ENCODE results near the gene DOHH. TPM values are rescaled to one million over a fixed set of nuclear protein-coding genes. Genes with fewer than 3 reads are reported as not detected.

The DOHH gene
- total RNA-seq, 1 experiment from 2014 or later: 22.3 TPM

DNA sequence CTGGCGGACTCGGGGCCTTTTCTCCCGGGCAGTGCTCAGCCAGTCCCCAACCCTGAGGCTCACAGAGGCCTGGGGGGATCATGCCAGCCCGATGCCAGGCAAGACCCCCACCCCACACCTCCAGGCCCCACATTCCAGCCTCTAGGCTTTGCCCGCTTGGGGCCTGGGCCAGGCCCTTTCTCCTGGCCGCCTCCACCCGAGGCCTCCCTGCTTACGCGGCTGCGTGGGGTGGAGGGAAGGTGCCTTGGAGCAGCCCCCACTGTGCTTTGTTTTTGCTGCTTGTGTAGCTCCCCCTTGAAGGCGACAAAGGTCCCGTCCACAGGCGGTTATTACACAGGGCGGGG, 58.5 kb downstream of the DOHH start:
- no peak for TF ChIP-seq EZH2 (IDR thresholded peaks at IDR 0.05; ENCODE audit: borderline replicate concordance, low read depth, low read length, poor library complexity, severe bottlenecking)
- TF ChIP-seq, protein P1, sequence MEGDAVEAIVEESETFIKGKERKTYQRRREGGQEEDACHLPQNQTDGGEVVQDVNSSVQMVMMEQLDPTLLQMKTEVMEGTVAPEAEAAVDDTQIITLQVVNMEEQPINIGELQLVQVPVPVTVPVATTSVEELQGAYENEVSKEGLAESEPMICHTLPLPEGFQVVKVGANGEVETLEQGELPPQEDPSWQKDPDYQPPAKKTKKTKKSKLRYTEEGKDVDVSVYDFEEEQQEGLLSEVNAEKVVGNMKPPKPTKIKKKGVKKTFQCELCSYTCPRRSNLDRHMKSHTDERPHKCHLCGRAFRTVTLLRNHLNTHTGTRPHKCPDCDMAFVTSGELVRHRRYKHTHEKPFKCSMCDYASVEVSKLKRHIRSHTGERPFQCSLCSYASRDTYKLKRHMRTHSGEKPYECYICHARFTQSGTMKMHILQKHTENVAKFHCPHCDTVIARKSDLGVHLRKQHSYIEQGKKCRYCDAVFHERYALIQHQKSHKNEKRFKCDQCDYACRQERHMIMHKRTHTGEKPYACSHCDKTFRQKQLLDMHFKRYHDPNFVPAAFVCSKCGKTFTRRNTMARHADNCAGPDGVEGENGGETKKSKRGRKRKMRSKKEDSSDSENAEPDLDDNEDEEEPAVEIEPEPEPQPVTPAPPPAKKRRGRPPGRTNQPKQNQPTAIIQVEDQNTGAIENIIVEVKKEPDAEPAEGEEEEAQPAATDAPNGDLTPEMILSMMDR (conservative IDR thresholded peaks at IDR 0.05; ENCODE audit: low read depth, low read length): no peak
- POLR2A ChIA-PET (ENCODE audit: low non-redundant PET): interaction anchor here (0.7 kb wide), 1 partner anchor 67 kb away, joined by 15 read pairs; no protein-coding TSS in a partner anchor
- Histone ChIP-seq H3K36me3 (ENCODE audit: insufficient read depth, low read length, poor library complexity, severe bottlenecking) (peaks cover 38% of the 10 kb centered on the region), H3K27me3 (replicated peaks; ENCODE audit: insufficient read depth, low read depth, low read length, poor library complexity) (no peaks in the 10 kb centered on the region), H3K4me1 (ENCODE audit: insufficient read depth, low read length, poor library complexity, severe bottlenecking) (peaks cover 6% of the 10 kb centered on the region), H3K27ac (ENCODE audit: low read depth, low read length, poor library complexity, severe bottlenecking) (peak overlapping the region; percentile 23), H3K9me3 (ENCODE audit: low read depth, low read length, poor library complexity, severe bottlenecking) (no peaks in the 10 kb centered on the region), H3K4me3 (ENCODE audit: low read depth, low read length, poor library complexity, severe bottlenecking) (no peak overlapping the region)
- DNase-seq (ENCODE audit: low spot score): no peak
- intact Hi-C loops (cut with micrococcal nuclease; ENCODE audit: unreplicated experiment): no loop called here
- CTCF ChIA-PET: interaction anchor here (1.0 kb wide), 1 partner anchor 104 kb away, joined by 4 read pairs; no protein-coding TSS in a partner anchor
- no TSS peak for BruUV-seq (replicated peaks)

DNA sequence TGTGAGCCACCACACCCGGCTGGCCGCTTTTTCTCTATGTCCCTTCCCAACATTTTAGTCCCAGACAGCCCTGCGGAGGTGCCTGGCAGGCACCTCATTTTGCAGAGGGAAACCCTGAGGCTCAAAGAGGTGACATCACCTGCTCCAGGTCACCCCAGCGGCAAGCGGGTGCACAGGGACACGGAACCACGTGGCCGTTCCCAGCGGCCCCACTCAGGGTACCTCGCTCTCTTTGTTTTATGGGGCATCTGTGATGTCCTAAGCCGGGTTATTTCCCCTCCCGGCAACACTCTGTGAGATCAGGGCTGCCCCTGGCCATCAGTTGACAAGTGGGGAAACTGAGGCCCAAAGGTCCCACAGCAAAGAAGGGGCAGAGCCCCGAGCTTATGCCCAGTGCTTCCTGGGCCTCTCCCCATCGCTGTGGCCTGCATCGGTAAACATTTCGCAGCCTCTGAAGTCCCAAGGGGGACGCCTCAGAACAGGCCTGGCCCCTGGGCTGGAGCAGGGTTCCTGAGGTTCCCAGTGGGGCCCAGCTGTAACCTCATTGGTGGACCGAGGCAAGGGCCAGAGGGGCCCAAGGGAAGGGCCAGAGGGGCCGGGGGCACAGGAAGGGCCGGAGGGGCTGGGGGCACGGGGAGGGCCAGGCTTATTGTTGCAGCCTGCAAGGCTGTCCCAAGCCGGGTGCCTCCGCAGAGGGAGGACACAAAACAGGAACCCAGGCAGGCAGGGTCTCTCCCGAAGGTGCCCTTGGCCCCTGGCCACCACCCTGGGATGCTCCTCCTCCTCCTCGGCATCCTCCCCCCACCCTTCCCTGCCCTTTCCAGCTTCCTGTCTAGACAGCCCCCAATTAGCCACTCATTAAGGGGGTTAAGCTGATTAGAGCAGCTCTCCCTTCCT, 59.1 kb downstream of the DOHH start:
- BruUV-seq (replicated peaks): no TSS peak
- peaks cover 44% of the 10 kb centered on the region for H3K36me3 ChIP-seq (ENCODE audit: insufficient read depth, low read length, poor library complexity, severe bottlenecking)
- no peaks in the 10 kb centered on the region for H3K9me3 ChIP-seq (ENCODE audit: low read depth, low read length, poor library complexity, severe bottlenecking)
- TF ChIP-seq, protein P1 (conservative IDR thresholded peaks at IDR 0.05; ENCODE audit: low read depth, low read length): no peak
- no peak for TF ChIP-seq EZH2 (IDR thresholded peaks at IDR 0.05; ENCODE audit: borderline replicate concordance, low read depth, low read length, poor library complexity, severe bottlenecking)
- intact Hi-C loops (cut with micrococcal nuclease; ENCODE audit: unreplicated experiment): no loop called here
- CTCF ChIA-PET: interaction anchor here (1.0 kb wide), 1 partner anchor 103 kb away, joined by 4 read pairs; no protein-coding TSS in a partner anchor
- H3K27ac ChIP-seq (ENCODE audit: low read depth, low read length, poor library complexity, severe bottlenecking): peak overlapping the region; percentile 23
- H3K27me3 ChIP-seq (replicated peaks; ENCODE audit: insufficient read depth, low read depth, low read length, poor library complexity): no peaks in the 10 kb centered on the region
- H3K4me3 ChIP-seq (ENCODE audit: low read depth, low read length, poor library complexity, severe bottlenecking): no peak overlapping the region
- DNase-seq (ENCODE audit: low spot score): no peak
- H3K4me1 ChIP-seq (ENCODE audit: insufficient read depth, low read length, poor library complexity, severe bottlenecking): peaks cover 6% of the 10 kb centered on the region
- POLR2A ChIA-PET (ENCODE audit: low non-redundant PET): no interaction called here

Other genes starting within 250 kb of the DOHH start
- 112 and 122 TPM in 2 replicates for gene NFIC, start 134.1 kb downstream of the DOHH start, total RNA-seq (2021)
- not detected in 2 replicates for gene SMIM24, start 20.1 kb downstream of the DOHH start, total RNA-seq (2021)
- not detected in 2 replicates for gene SMIM44, start 17.2 kb downstream of the DOHH start, total RNA-seq (2021)
- 87.4 and 87.5 TPM in 2 replicates for gene FZR1, start 5.6 kb upstream of the DOHH start, total RNA-seq (2021)
- 4.2 and 7.7 TPM in 2 replicates for gene TEKTIP1, start 38.5 kb upstream of the DOHH start, total RNA-seq (2021)
- 44.7 and 48.2 TPM in 2 replicates for gene MFSD12, start 56.9 kb upstream of the DOHH start, total RNA-seq (2021)
- 53.9 and 71.5 TPM in 2 replicates for gene HMG20B, start 72.3 kb upstream of the DOHH start, total RNA-seq (2021)
- 0.34 and 1.2 TPM in 2 replicates for gene GIPC3, start 84.8 kb upstream of the DOHH start, total RNA-seq (2021)
- 0.56 and 0.70 TPM in 2 replicates for gene TBXA2R, start 106.2 kb upstream of the DOHH start, total RNA-seq (2021)
- gene CACTIN, start 126.1 kb upstream of the DOHH start, total RNA-seq (2021): 35.9 and 36.3 TPM in 2 replicates
- gene PIP5K1C, start 199.8 kb upstream of the DOHH start, total RNA-seq (2021): 35.5 and 36.8 TPM in 2 replicates
- gene TJP3, start 207.7 kb upstream of the DOHH start, total RNA-seq (2021): 0.63 TPM in 1 of 2 replicates, not detected in the other

Data from A673 (cell line).